Muscle of leg (tissue), 11 donors: Measurements from ENCODE around the gene PCBP3. TPM values are rescaled to one million over a fixed set of nuclear protein-coding genes. Genes with fewer than 3 reads are reported as not detected.
"Not testable (repeated sequence)": the region's sequence is repeated elsewhere in the genome, so short reads cannot be mapped to it uniquely, and the experiment has no call there.

Experiments used
- DNase-seq: peaks from one replicate; pipeline ENCODE4 v3.0.0; 2013
- H3K27ac ChIP-seq: one replicate; pipeline ENCODE4 v1.5.1; 2013; ENCODE audit warnings: mild to moderate bottlenecking, low read length, control low read depth
- H3K27me3 ChIP-seq: one replicate; pipeline ENCODE4 v1.6.1; 2013; ENCODE audit warnings: low read length; ENCODE audit not compliant: control insufficient read depth, insufficient read depth
- H3K36me3 ChIP-seq: one replicate; pipeline ENCODE4 v1.6.1; 2013; ENCODE audit warnings: low read length; ENCODE audit not compliant: control insufficient read depth, insufficient read depth
- H3K4me1 ChIP-seq: one replicate; pipeline ENCODE4 v1.6.1; 2013; ENCODE audit warnings: low read length; ENCODE audit not compliant: control insufficient read depth, insufficient read depth
- H3K4me3 ChIP-seq: one replicate; pipeline ENCODE4 v1.5.1; 2013; ENCODE audit warnings: low read length, control low read depth
- H3K9me3 ChIP-seq: replicated peaks from 2 replicates; pipeline ENCODE4 v1.6.1; 2013; ENCODE audit warnings: low read depth, low read length; ENCODE audit not compliant: control insufficient read depth
- WGBS: methylation state at CpG from one replicate; pipeline ENCODE4 v1.1.5; 2013; ENCODE audit warnings: missing lambda C conversion rate; ENCODE audit not compliant: insufficient coverage; 5-methylcytosine and 5-hydroxymethylcytosine counted together
- polyA plus RNA-seq, 8 donors: library from polyadenylated mRNA; unstranded; fragments of 120-200 nt; gene quantifications; one replicate each; pipeline versions ENCODE4 v1.2.1 to v1.2.3, GENCODE V29; 2013; ENCODE audit warnings: inconsistent platforms in 1 of 8, low replicate concordance in 1 of 8; ENCODE audit not compliant: insufficient read length in 8 of 8, insufficient read depth in 1 of 8
- total RNA-seq: library from RNA; stranded (reverse); fragments of 120-200 nt; gene quantifications from one replicate; pipeline ENCODE4 v1.2.4, GENCODE V29; 2013

Gene PCBP3
- total and polyA plus RNA-seq, 9 donors: 0.76 to 2.3 (median 1.2) TPM

DNA sequence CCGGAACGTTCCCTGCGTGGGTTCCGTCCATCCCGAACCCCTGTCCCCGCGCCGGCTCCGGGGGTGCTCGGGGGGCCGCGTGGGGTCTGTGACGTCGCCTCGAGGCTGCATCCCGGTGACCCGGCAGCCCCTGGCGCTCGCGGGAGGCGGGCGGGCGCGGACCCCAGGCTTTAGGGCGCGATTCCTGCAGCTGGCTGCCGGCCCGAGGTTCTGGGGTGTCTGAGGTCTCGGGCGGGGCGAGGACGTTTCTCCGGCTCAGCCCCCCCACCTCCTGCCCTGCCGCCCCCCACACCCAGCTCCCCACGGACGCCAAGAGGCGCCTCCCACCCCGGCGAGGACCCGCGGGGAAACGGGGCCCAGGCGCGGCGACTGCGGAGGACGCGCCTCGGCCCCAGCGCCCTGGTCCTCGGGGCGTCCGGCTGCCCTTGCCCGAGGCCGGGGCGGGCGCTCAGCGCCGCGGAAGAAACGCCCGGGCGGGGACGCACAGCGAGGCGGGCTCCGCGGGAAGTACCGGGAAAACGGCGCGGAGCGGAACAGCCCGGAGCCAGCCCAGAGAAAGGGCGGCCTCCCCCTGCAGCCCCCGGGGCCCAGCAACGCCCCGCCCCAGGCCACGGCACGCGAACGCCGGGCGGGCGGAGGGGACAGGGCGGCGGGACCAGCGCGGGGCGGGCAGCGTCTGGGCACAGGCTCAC is 1.3 kb upstream of the PCBP3 start:
- no peak for DNase-seq
- 3% methylated on average over 89 of the region's 91 CpGs for WGBS
- no peaks in the 10 kb centered on the region for H3K36me3 ChIP-seq
- peaks cover 43% of the 10 kb centered on the region for H3K27me3 ChIP-seq
- H3K4me1 ChIP-seq: peaks cover 3% of the 10 kb centered on the region
- no peak overlapping the region for H3K4me3 ChIP-seq
- no peak overlapping the region for H3K27ac ChIP-seq
- H3K9me3 ChIP-seq: no peaks in the 10 kb centered on the region

DNA sequence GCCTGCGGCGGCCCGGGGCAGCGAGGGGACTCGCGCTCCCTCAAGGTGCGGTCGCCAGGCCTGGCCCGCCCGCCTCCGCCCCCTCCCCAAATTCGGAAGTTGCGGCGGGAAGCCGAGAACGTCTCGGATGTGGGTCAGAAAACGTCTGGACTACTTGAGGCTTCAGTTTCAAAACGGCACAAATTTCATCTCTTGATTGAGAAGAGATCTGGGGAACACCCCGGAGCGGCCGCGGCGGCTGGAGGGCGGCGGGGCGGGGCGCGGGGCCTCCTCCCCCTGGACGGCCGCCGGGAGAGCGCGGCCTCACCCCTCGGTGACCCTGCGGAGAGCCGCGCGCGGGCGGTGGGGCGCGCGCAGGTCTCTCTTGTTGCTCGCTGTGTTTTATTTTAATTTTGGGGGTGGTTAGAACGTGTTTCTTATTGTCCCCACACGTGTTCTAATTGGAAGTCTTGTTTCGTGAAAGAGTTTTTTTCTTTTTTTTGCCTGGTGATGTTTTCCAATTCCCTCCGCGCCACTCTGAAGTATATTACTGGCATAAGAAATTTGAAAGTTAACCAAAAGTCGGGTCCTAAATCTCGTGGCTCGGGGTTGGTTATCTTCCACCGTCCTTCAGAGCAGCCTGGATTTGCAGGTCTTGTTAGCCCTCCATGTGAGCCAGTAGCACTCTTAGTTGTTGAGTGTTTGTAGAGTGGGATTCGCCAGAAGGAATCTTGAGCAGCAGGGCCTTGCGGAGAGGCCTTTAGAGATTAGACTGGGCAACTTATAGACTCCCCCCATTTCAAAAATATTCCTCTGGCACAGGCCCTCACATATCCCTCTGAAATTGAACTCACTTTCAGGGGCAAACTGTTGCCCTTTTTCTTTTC is 749 bp downstream of the PCBP3 start:
- peaks cover 36% of the 10 kb centered on the region for H3K27me3 ChIP-seq
- no peaks in the 10 kb centered on the region for H3K9me3 ChIP-seq
- peaks cover 3% of the 10 kb centered on the region for H3K4me1 ChIP-seq
- H3K36me3 ChIP-seq: no peaks in the 10 kb centered on the region
- no peak overlapping the region for H3K4me3 ChIP-seq
- WGBS: 3% methylated on average over 33 of the region's 56 CpGs
- H3K27ac ChIP-seq: no peak overlapping the region
- DNase-seq: no peak

DNA sequence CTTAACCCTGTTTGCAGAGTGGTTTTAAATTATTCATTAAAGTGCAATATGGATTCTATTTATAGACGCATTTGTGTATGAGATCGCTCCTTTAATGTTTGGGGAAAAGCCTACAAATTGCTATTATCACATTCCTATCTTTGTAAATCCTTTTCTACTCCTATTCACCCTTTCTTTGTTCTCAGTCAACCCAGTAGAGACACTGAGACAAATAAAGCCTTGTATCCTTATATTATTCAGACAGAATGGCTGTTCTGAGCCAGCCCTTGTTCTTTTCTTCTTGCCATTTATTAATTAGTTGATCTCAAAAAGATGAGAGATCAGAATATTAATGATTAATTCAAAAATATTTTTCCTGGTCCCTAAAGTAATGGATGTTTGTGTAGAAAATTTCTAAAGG is 8.4 kb downstream of the PCBP3 start:
- Histone ChIP-seq H3K36me3 (no peaks in the 10 kb centered on the region), H3K4me1 (no peaks in the 10 kb centered on the region), H3K4me3 (no peak overlapping the region), H3K27me3 (peaks cover 4% of the 10 kb centered on the region), H3K9me3 (no peaks in the 10 kb centered on the region), H3K27ac (no peak overlapping the region)
- DNase-seq: no peak
- no CpG with 5 or more reads among the region's 2 CpGs for WGBS

DNA sequence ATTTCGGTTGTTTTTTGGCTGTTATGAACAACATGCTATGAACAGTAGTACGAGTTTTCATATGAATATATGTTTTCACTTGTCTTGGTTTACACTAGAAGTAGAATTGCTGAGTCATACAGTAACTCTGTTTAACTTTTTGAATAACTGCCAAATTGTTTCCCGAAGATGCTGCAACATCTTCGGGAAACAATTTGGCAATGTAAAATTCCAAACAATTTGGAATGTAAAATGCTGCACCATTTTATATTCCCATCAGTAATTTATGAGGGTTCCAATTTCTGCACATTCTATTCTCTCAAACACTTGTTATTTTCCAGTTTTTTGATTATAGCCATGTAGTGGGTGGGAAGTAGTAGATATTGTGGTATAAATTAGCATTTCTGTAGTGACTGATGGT is 11.6 kb downstream of the PCBP3 start:
- no peaks in the 10 kb centered on the region for H3K4me1 ChIP-seq
- H3K9me3 ChIP-seq: no peaks in the 10 kb centered on the region
- no peak overlapping the region for H3K27ac ChIP-seq
- no peak for DNase-seq
- no peaks in the 10 kb centered on the region for H3K36me3 ChIP-seq
- H3K4me3 ChIP-seq: no peak overlapping the region
- H3K27me3 ChIP-seq: peaks cover under 1% of the 10 kb centered on the region
- no CpG with 5 or more reads among the region's 4 CpGs for WGBS

- 67% methylated on average over 1 of the region's 3 CpGs for WGBS
- not testable (repeated sequence) for H3K9me3 ChIP-seq, H3K36me3 ChIP-seq, DNase-seq, H3K4me3 ChIP-seq, H3K27me3 ChIP-seq, H3K27ac ChIP-seq, H3K4me1 ChIP-seq
These were observed 12.6 kb downstream of the PCBP3 start for GRCh38 chr21:45656114-45656513.

GRCh38 chr21:45661913-45662622 is 18.5 kb downstream of the PCBP3 start:
- H3K4me1 ChIP-seq, H3K36me3 ChIP-seq, DNase-seq, H3K27me3 ChIP-seq, H3K27ac ChIP-seq, H3K9me3 ChIP-seq, H3K4me3 ChIP-seq: not testable (repeated sequence)
- WGBS: no CpG with 5 or more reads among the region's 4 CpGs

DNA sequence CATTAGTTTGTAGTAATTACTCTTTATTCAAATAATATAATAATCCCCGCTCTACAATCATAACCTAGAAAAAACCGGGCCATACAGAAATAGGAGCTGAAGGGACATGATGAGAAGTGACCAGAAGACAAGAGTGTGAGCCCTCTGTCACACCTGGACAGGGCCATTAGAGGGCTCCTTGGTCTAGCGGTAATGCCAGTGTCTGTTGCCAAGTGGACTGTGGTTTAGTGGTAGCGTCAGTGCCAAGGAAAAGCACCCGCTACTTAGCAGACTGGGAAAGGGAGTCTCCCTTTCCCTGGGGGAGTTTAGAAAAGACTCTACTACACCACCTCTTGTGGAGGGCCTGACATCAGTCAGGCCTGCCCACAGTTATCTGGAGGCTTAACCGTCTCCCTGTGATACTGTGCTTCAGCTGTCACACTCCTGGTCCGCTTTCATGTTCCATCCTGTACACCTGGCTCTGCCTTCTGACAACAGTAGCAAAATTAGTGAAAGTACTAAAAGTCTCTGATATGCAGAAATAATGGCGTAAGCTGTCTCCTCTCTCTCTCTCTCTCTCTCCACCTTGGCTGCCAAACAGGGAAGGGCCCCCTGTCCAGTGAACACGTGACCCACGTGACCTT is 19.2 kb downstream of the PCBP3 start:
- 89% methylated on average over 3 of the region's 10 CpGs for WGBS
- not testable (repeated sequence) for H3K27ac ChIP-seq, H3K4me1 ChIP-seq, H3K27me3 ChIP-seq, H3K4me3 ChIP-seq, DNase-seq, H3K9me3 ChIP-seq, H3K36me3 ChIP-seq

GRCh38 chr21:45669382-45669781 is 25.9 kb downstream of the PCBP3 start:
- Histone ChIP-seq H3K9me3 (peaks cover 2% of the 10 kb centered on the region), H3K27ac (no peak overlapping the region), H3K4me3 (no peak overlapping the region), H3K4me1 (no peaks in the 10 kb centered on the region), H3K27me3 (no peaks in the 10 kb centered on the region), H3K36me3 (no peaks in the 10 kb centered on the region)
- WGBS: no CpG with 5 or more reads among the region's 1 CpG
- no peak for DNase-seq

DNA sequence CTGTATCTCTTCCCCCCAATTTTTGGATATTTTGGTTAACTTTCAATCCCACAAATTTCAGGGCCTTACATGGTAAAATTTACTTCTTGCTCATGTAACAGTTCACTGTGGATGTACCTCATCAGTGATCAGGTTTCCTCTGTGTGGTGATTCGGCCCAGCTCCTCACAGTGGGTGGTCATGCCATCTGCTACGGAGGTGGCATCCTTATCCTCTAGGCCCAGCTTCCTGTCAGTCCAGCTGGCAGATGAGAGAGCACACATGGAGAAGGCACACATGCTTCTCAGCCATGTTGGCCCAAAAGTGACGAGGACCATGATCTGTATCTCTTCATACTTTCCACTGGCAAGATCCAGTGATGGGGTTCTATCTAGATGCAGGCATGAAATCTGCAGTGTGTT is 27.2 kb downstream of the PCBP3 start:
- Histone ChIP-seq H3K9me3 (peaks cover 2% of the 10 kb centered on the region), H3K27me3 (peaks cover 2% of the 10 kb centered on the region), H3K36me3 (no peaks in the 10 kb centered on the region), H3K4me3 (no peak overlapping the region), H3K4me1 (no peaks in the 10 kb centered on the region), H3K27ac (no peak overlapping the region)
- WGBS: 65% methylated on average over 2 of the region's 3 CpGs
- no peak for DNase-seq

DNA sequence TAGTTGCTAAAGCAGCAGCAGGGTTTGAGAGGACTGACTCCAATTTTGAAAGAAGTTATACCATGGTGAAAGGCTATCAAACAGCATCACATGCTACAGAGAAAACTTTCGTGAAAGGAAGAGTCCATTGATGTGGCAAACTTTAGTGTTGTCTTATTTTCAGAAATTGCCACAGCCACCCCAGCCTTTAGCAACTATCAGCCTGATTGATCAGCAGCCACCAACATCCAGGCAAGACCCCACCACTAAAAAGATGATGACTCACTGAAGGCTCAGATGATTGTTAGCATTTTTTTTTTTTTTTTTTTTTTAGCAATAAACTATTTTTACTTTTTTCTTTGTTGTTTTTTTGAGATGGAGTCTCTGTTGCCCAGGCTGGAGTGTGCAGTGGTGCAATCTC is 35.3 kb downstream of the PCBP3 start:
- H3K4me3 ChIP-seq, H3K27ac ChIP-seq, H3K27me3 ChIP-seq, H3K4me1 ChIP-seq, DNase-seq, H3K9me3 ChIP-seq, H3K36me3 ChIP-seq: not testable (repeated sequence)
- WGBS: no CpG with 5 or more reads among the region's 1 CpG
